ENCODE results near the gene GPR18. TPM values are rescaled to one million over a fixed set of nuclear protein-coding genes. Genes with fewer than 3 reads are reported as not detected.

GPR18 gene
- total RNA-seq, 2 experiments from 2014 or later = 16.2 to 16.6 TPM

DNA sequence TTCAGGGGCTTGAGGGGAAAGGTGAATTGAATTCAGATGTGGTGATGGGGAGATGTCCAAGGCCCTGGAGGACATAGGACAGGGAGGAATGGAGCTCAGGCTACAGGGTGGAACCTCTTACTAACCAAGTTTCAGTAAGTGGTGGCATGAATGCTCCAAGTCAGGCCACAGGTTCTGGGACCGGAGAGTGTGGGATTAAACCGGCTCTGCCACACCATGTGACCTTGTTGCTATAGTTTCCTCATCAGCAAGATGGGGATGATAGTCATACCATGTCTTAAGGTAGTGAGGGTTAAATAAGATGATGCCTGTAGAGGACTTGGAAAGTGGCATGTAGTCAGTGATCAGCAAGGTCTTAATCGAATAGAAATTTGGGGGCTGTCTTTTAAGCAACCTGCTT is 32.7 kb upstream of the GPR18 start:
- Mint-ChIP-seq H3K27ac (peak overlapping the region; percentile 41), H3K9me3 (ENCODE audit: insufficient read depth) (no peaks in the 10 kb centered on the region), H3K4me1 (ENCODE audit: low read depth) (peaks cover 73% of the 10 kb centered on the region), H3K36me3 (ENCODE audit: low read depth) (peaks cover 66% of the 10 kb centered on the region), H3K4me3 (no peak overlapping the region), H3K27me3 (ENCODE audit: low read depth) (no peaks in the 10 kb centered on the region)
- CTCF ChIA-PET = interaction anchor here (0.6 to 2.5 kb wide), 2 partner anchors 8 to 21 kb away, joined by 3 to 9 read pairs; no protein-coding TSS in a partner anchor
- DNase-seq (no peak), ATAC-seq (no peak)
- POLR2A ChIA-PET = no interaction called here

DNA sequence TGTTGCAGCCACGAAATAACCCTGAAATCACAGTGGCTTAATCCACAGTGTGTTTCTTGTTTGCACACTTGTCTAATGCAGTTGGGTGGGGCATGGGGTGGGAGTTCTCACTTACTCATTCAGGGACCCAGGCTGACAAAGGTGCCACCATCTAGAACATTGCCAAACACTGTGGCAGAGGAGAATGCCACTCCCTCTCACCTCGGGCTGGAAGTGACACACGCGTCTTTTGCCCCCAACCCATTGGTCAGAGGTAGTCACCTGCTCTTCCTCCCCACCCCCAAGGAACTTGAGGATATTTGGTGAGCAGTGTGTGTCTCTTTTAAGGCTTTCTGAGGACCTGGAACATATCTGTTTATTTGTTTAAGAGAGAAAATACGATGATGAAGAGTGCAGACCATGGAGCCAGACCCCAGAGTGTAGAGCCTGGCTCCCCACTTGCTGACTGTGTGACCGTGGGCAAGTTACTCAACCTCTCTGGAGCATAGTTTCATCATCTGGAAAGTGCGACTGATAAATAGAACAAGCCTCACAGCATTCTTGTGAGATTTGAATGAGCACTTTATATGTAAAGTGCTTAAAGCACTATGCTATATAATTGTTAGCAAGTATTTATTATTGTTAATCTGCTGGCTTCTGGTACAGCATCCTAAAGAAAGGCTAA is 31.6 kb upstream of the GPR18 start:
- no peak for DNase-seq
- H3K36me3 Mint-ChIP-seq (ENCODE audit: low read depth) = peaks cover 60% of the 10 kb centered on the region

DNA sequence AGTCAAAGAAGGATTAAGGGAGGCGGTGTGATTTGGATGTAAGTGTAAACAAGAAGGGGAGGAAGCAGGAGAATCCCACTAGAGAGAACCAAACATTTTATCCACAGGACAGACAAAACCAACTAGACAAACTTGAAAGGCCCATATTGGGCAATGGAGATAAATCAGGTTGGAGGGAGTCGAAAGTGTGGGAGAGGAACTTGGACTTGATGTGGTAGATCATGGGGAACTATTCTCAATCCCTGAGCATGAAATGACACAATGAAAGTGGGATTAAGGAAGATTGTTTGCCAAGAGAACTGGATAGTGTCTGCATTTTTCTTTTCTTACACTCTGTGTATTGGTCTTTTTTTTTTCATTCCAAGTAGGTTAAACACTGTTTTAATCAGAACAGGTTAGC is 31.1 kb upstream of the GPR18 start:
- ChIA-PET CTCF (interaction anchor here (0.7 to 1.5 kb wide), 7 partner anchors 8 to 146 kb away, joined by 3 to 13 read pairs (median 3); partner anchors contain the start of gene GPR183), POLR2A (interaction anchor here (1.2 to 1.5 kb wide), 3 partner anchors 8 to 146 kb away, joined by 3 to 4 read pairs (median 3); no protein-coding TSS in a partner anchor)
- DNase-seq (no peak), ATAC-seq (no peak)
- peak overlapping the region; percentile 35 for H3K27ac Mint-ChIP-seq
- no peaks in the 10 kb centered on the region for H3K9me3 Mint-ChIP-seq (ENCODE audit: insufficient read depth)
- peaks cover 63% of the 10 kb centered on the region for H3K36me3 Mint-ChIP-seq (ENCODE audit: low read depth)
- H3K27me3 Mint-ChIP-seq (ENCODE audit: low read depth) = no peaks in the 10 kb centered on the region
- H3K4me1 Mint-ChIP-seq (ENCODE audit: low read depth) = peaks cover 77% of the 10 kb centered on the region
- H3K4me3 Mint-ChIP-seq = no peak overlapping the region

More for the DNA sequence above, 31.6 kb upstream of the GPR18 start:
- Mint-ChIP-seq H3K9me3 (ENCODE audit: insufficient read depth) (no peaks in the 10 kb centered on the region), H3K4me1 (ENCODE audit: low read depth) (peaks cover 73% of the 10 kb centered on the region), H3K27ac (peak overlapping the region; percentile 66), H3K4me3 (no peak overlapping the region), H3K27me3 (ENCODE audit: low read depth) (no peaks in the 10 kb centered on the region)
- CTCF ChIA-PET = interaction anchor here (0.7 to 1.0 kb wide), 2 partner anchors 10 to 17 kb away, joined by 3 read pairs; partner anchors contain the start of gene GPR183
- peak; percentile 57 for ATAC-seq
- POLR2A ChIA-PET = no interaction called here

DNA sequence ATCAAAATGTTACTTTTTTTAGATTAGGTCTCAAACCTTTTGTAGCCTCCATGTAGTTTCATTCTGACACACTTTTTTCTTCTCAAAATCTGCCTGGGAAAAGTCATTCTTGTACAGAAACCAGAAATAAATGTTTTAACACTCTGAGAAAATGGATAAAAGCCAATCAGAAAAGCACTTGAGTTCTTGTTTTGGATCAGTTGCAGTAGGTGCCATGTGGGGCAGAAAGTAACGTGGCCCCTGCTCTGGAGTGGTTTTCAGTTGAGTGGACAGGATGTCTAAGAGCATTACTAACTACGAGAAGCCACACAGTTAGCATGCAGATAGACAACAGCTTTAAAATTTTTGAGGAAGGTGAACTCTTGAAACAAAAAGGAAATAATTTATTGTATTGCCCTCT is 29.9 kb upstream of the GPR18 start:
- peak; percentile 62 for ATAC-seq
- H3K27me3 Mint-ChIP-seq (ENCODE audit: low read depth) = no peaks in the 10 kb centered on the region
- peak; percentile 50 for DNase-seq
- H3K9me3 Mint-ChIP-seq (ENCODE audit: insufficient read depth) = no peaks in the 10 kb centered on the region
- peaks cover 52% of the 10 kb centered on the region for H3K36me3 Mint-ChIP-seq (ENCODE audit: low read depth)
- peaks cover 76% of the 10 kb centered on the region for H3K4me1 Mint-ChIP-seq (ENCODE audit: low read depth)
- peak overlapping the region; percentile 48 for H3K27ac Mint-ChIP-seq
- ChIA-PET POLR2A (interaction anchor here (1.2 to 1.5 kb wide), 3 partner anchors 9 to 147 kb away, joined by 3 to 4 read pairs (median 3); no protein-coding TSS in a partner anchor), CTCF (interaction anchor here (0.6 to 1.7 kb wide), 6 partner anchors 9 to 147 kb away, joined by 3 to 13 read pairs (median 3); no protein-coding TSS in a partner anchor)
- H3K4me3 Mint-ChIP-seq = no peak overlapping the region

DNA sequence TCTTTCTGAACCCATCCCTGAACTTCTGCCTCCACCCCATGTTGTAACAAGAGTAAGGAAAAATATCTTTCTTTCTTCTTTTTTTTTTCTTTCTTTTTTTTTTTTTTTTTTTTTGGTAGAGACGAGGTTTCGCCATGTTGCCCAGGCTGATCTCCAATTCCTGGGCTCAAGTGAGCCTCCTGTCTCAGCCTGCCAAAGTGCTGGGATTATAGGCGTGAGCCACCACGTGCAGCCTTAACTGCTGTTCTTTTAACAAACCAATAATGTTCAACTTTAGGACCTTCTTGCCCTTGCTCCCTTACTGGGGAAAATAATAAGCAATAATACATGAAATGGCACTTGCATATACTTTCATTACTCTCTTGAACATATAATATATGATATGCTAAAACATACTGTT is 29.4 kb upstream of the GPR18 start:
- ChIA-PET POLR2A (interaction anchor here (1.5 kb wide), 1 partner anchor 69 kb away, joined by 3 read pairs; no protein-coding TSS in a partner anchor), CTCF (interaction anchor here (1.1 to 1.7 kb wide), 2 partner anchors 21 to 138 kb away, joined by 3 to 4 read pairs; no protein-coding TSS in a partner anchor)
- Mint-ChIP-seq H3K9me3 (ENCODE audit: insufficient read depth) (no peaks in the 10 kb centered on the region), H3K36me3 (ENCODE audit: low read depth) (peaks cover 50% of the 10 kb centered on the region), H3K4me1 (ENCODE audit: low read depth) (peaks cover 78% of the 10 kb centered on the region), H3K4me3 (no peak overlapping the region), H3K27ac (peak overlapping the region; percentile 76), H3K27me3 (ENCODE audit: low read depth) (no peaks in the 10 kb centered on the region)
- no peak for ATAC-seq
- DNase-seq = no peak

DNA sequence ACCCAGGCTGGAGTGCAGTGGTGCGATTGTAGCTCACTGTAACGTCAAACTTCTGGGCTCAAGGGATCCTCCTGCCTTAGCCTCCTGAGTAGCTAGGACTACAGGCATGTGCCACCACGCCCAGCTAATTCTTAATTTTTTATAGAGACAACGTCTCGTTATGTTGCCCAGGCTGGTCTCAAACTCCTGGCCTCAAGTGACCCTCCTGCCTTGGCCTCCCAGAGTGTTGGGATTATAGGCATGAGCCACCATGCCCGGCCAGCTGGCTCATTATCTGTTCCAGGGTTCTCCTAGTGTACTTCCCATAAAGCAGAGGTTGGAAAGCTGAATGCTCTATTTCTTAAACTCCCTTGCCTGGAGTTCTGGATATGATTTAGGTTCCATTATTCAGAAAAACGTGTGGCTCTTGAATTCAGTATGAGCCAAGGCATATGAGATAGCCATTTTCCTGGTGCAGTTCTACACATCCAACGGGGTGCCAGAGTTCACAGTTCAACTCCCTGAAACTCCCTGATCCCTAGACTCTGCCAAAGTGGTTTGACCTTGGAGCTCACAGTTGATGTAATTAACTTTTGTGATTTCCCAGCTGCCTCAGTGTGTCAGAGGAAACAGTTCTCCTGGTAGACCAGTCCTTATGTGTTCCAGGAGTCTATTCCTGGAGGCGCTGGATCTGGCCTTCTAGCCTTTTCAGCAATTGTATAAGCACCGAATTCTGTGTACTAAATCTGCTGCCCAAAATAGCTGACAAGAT is 27.4 kb upstream of the GPR18 start:
- DNase-seq (no peak), ATAC-seq (no peak)
- CTCF ChIA-PET = interaction anchor here (0.6 to 2.9 kb wide), 8 partner anchors 10 to 151 kb away, joined by 3 to 11 read pairs (median 6); no protein-coding TSS in a partner anchor
- H3K27me3 Mint-ChIP-seq (ENCODE audit: low read depth) = no peaks in the 10 kb centered on the region
- peaks cover 62% of the 10 kb centered on the region for H3K36me3 Mint-ChIP-seq (ENCODE audit: low read depth)
- H3K9me3 Mint-ChIP-seq (ENCODE audit: insufficient read depth) = no peaks in the 10 kb centered on the region
- no peak overlapping the region for H3K4me3 Mint-ChIP-seq
- no peak overlapping the region for H3K27ac Mint-ChIP-seq
- POLR2A ChIA-PET = interaction anchor here (0.7 to 1.5 kb wide), 4 partner anchors 17 to 37 kb away, joined by 3 to 6 read pairs (median 4); no protein-coding TSS in a partner anchor
- H3K4me1 Mint-ChIP-seq (ENCODE audit: low read depth) = peaks cover 89% of the 10 kb centered on the region

DNA sequence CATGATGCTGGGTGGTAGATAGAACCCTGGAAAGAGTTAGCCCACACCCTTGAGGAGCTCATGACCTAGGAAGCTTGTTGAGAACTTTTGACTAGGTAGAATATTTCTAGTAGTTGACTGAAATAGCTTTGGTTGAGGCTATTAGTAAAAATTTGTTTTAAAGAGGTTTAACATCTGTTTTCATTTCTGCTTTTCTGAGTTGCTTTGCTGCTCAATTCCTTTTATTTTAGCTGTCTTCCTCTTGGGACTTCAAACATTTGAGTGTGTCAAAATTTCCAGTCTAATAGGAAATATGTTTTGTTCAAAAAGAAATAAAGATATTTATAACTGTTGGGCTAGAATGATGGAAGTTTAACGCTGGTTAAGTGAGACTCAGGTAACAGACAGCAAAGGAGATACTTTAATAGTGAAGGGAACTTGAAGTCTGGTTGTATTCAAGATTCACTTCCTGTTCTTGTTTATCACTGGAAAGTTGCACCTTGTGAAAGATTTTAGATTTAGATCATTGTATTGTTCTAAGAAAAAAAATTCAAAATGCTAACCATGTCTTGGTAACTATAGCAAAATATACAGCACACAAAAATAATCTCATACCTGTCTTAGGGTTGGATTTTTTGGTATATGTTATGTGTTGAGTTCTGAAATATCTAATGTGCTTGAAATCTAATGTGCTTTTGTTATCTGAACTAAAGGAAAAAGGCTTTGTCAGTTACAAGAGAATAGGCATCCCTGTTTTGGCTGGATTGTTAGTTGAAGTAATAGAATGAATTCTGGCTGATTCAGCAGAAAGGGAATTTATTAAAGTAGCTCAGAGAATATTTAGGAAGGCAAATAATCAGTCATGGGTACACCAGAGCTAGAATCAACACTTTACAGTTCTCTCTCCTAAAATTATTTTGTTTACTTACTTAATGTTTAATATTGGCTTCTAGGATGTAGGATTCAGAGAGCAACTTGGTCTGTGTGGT is 24.4 kb upstream of the GPR18 start:
- no peaks in the 10 kb centered on the region for H3K27me3 Mint-ChIP-seq (ENCODE audit: low read depth)
- ATAC-seq = peak; percentile 45
- POLR2A ChIA-PET = no interaction called here

DNA sequence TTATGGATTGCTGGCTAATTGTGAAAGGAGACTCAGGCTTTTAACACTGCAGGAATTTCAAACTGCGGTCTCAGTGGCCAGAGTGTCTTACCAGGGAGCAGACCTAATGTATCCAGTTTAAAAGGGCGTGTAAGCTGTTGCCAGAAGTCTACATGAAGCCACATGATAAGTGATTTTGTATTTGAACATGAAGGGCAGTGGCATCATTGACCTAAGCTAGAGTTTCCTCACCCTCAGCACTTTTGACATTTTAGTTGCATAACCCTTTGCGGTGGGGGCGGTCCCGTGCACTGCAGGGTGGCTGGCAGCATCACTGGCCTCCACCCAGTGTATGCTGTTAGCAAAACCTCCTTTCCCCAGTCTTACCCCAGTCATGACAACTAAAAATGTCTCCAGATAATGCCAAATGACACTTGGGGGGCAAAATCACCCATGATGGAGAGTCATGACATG is 23.7 kb upstream of the GPR18 start:
- peak overlapping the region; percentile 79 for H3K27ac Mint-ChIP-seq
- ChIA-PET POLR2A (no interaction called here), CTCF (interaction anchor here (0.7 to 2.3 kb wide), 6 partner anchors 9 to 154 kb away, joined by 3 to 18 read pairs (median 4); no protein-coding TSS in a partner anchor)
- H3K9me3 Mint-ChIP-seq (ENCODE audit: insufficient read depth) = no peaks in the 10 kb centered on the region
- peaks cover 89% of the 10 kb centered on the region for H3K4me1 Mint-ChIP-seq (ENCODE audit: low read depth)
- peak; percentile 67 for ATAC-seq
- peak; percentile 54 for DNase-seq
- H3K36me3 Mint-ChIP-seq (ENCODE audit: low read depth) = peaks cover 66% of the 10 kb centered on the region
- H3K4me3 Mint-ChIP-seq = no peak overlapping the region
- H3K27me3 Mint-ChIP-seq (ENCODE audit: low read depth) = no peaks in the 10 kb centered on the region

More for the DNA sequence above, 24.4 kb upstream of the GPR18 start:
- no peak for DNase-seq
- H3K9me3 Mint-ChIP-seq (ENCODE audit: insufficient read depth) = no peaks in the 10 kb centered on the region
- H3K4me1 Mint-ChIP-seq (ENCODE audit: low read depth) = peaks cover 90% of the 10 kb centered on the region
- H3K4me3 Mint-ChIP-seq = peak overlapping the region; percentile 28
- H3K27ac Mint-ChIP-seq = peak overlapping the region; percentile 79
- CTCF ChIA-PET = interaction anchor here (0.7 to 2.3 kb wide), 8 partner anchors 8 to 154 kb away, joined by 3 to 18 read pairs (median 4); no protein-coding TSS in a partner anchor
- H3K36me3 Mint-ChIP-seq (ENCODE audit: low read depth) = peaks cover 67% of the 10 kb centered on the region

DNA sequence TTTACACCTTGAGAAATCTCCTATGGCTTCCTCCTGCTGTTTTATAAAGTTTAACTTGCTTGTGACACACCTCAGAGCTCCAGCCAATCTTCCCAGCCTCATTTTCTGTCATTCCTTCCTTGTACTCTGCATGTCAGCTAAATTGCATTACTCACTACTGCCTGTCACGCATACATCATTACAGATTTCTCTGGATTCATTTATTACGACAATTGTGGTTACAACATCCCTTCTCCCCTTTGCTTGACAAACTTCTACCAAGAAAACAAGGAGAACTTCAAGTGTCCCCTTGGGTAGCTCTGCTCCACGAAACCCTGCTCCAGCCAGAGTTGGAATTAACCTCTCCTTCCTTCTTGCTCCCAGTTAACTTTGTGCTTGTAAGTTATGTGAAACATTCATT is 22.0 kb upstream of the GPR18 start:
- peak overlapping the region; percentile 14 for H3K27ac Mint-ChIP-seq
- DNase-seq (no peak), ATAC-seq (no peak)
- no peaks in the 10 kb centered on the region for H3K27me3 Mint-ChIP-seq (ENCODE audit: low read depth)
- H3K4me1 Mint-ChIP-seq (ENCODE audit: low read depth) = peaks cover 91% of the 10 kb centered on the region
- no peak overlapping the region for H3K4me3 Mint-ChIP-seq
- CTCF ChIA-PET = interaction anchor here (0.6 to 3.7 kb wide), 5 partner anchors 9 to 103 kb away, joined by 3 to 27 read pairs (median 3); partner anchors contain the start of gene GPR183
- POLR2A ChIA-PET = no interaction called here
- H3K9me3 Mint-ChIP-seq (ENCODE audit: insufficient read depth) = no peaks in the 10 kb centered on the region
- H3K36me3 Mint-ChIP-seq (ENCODE audit: low read depth) = peaks cover 68% of the 10 kb centered on the region

DNA sequence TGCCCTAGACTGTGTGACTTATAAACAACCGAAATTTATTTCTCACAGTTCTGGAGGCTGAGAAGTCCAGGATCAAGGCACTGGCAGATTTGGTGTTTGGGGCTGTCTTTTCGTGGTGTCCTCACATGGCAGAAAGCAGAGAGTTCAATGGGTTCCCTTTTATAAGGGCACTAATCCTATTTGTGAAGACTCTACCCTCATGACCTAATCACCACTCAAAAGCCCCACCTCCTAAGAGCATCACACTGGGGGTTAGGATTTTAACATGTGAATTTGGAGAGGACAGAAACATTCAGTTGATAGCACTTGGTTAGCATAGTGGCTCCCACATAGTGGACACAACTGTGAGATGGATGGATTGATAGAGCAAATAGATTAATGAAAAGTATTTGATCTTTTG is 21.5 kb upstream of the GPR18 start:
- Mint-ChIP-seq H3K27me3 (ENCODE audit: low read depth) (no peaks in the 10 kb centered on the region), H3K4me3 (no peak overlapping the region), H3K27ac (peak overlapping the region; percentile 43), H3K9me3 (ENCODE audit: insufficient read depth) (no peaks in the 10 kb centered on the region), H3K36me3 (ENCODE audit: low read depth) (peaks cover 73% of the 10 kb centered on the region), H3K4me1 (ENCODE audit: low read depth) (peaks cover 92% of the 10 kb centered on the region)
- ChIA-PET CTCF (interaction anchor here (0.9 to 3.7 kb wide), 5 partner anchors 8 to 157 kb away, joined by 3 to 27 read pairs (median 3); partner anchors contain the start of gene GPR183), POLR2A (no interaction called here)
- ATAC-seq (no peak), DNase-seq (no peak)
